Measurements from ENCODE around the gene EPN2. TPM values are rescaled to one million over a fixed set of nuclear protein-coding genes. Genes with fewer than 3 reads are reported as not detected.

The EPN2 gene
- total and polyA plus RNA-seq, 4 donors = 5.6 to 23.8 (median 12.2) TPM

- no peaks in the 10 kb centered on the region for H3K27me3 ChIP-seq (ENCODE audit: control insufficient read depth in 4 of 4, insufficient read depth in 4 of 4, low read length in 3 of 4)
- TF ChIP-seq, protein P1, sequence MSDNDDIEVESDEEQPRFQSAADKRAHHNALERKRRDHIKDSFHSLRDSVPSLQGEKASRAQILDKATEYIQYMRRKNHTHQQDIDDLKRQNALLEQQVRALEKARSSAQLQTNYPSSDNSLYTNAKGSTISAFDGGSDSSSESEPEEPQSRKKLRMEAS (IDR thresholded peaks at IDR 0.05) = no peak
- TF ChIP-seq HNF4G (IDR thresholded peaks at IDR 0.05) (no peak), HNF4A (conservative IDR thresholded peaks at IDR 0.05) (no peak), GABPA (IDR thresholded peaks at IDR 0.05 in 1 of 2, conservative IDR thresholded peaks at IDR 0.05 in 1 of 2) (no peak), REST (IDR thresholded peaks at IDR 0.05) (no peak), ZBTB33 (IDR thresholded peaks at IDR 0.05) (no peak)
- H3K9ac ChIP-seq (ENCODE audit: low read depth in 1 of 2, low read length in 2 of 2) = no peak overlapping the region
- 95% methylated on average over 14 of the region's 14 CpGs for WGBS
- H3K27ac ChIP-seq (ENCODE audit: low read depth in 1 of 2, low read length in 2 of 2) = no peak overlapping the region
- H3K4me1 ChIP-seq (ENCODE audit: control insufficient read depth in 4 of 4, insufficient read depth in 4 of 4, low read length in 3 of 4) = no peaks in the 10 kb centered on the region
- H3K4me3 ChIP-seq (ENCODE audit: low read depth in 1 of 3, low read length in 3 of 3) = no peak overlapping the region
- H3K9me3 ChIP-seq (ENCODE audit: control insufficient read depth in 4 of 4, low read length in 3 of 4) = peaks cover 0 to 4% (median 0%) of the 10 kb centered on the region in 4 donors
- H3K36me3 ChIP-seq (ENCODE audit: control insufficient read depth in 4 of 4, insufficient read depth in 3 of 4, low read depth in 1 of 4, low read length in 3 of 4) = peaks cover 0 to 3% (median 0%) of the 10 kb centered on the region in 4 donors
- peak; percentile 22 for DNase-seq (ENCODE audit: low spot score)
Observed at GRCh38 chr17:19327031-19327783, 90.0 kb downstream of the EPN2 start.

DNA sequence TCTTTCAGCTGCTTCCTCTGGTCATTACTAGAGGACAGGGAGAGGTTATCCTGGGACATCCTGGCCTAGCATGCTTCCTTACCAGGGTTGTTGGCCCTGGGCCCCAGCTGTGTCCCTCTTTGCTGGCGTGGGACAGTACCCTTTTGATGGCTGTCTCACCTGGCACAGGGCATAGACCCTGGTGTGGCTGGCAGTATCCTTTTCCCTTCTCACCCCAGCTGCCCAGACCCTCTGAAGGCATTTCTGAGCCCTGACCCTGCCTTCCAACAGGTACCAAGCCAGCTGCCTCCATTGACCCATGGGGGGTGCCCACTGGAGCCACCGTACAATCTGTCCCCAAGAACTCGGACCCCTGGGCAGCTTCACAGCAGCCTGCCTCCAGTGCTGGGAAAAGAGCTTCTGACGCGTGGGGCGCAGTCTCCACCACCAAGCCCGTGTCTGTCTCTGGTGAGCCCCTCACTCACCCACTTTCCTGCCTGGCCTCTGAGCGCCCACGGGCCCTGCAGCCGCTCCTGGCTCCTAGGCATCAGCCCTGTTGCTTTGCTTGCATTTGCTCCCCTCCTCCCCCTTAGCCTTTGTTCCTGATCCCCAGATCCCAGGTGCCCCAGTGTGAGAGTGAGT lies 91.4 kb downstream of the EPN2 start:
- WGBS = 96% methylated on average over 10 of the region's 10 CpGs
- H3K9ac ChIP-seq (ENCODE audit: low read depth in 1 of 2, low read length in 2 of 2) = no peak overlapping the region
- H3K36me3 ChIP-seq (ENCODE audit: control insufficient read depth in 4 of 4, insufficient read depth in 3 of 4, low read depth in 1 of 4, low read length in 3 of 4) = peaks cover 0 to 3% (median 0%) of the 10 kb centered on the region in 4 donors
- H3K4me3 ChIP-seq (ENCODE audit: low read depth in 1 of 3, low read length in 3 of 3) = no peak overlapping the region
- H3K4me1 ChIP-seq (ENCODE audit: control insufficient read depth in 4 of 4, insufficient read depth in 4 of 4, low read length in 3 of 4) = no peaks in the 10 kb centered on the region
- H3K27ac ChIP-seq (ENCODE audit: low read depth in 1 of 2, low read length in 2 of 2) = no peak overlapping the region
- peaks cover 0 to 4% (median 0%) of the 10 kb centered on the region in 4 donors for H3K9me3 ChIP-seq (ENCODE audit: control insufficient read depth in 4 of 4, low read length in 3 of 4)
- DNase-seq (ENCODE audit: low spot score) = no peak
- no peaks in the 10 kb centered on the region for H3K27me3 ChIP-seq (ENCODE audit: control insufficient read depth in 4 of 4, insufficient read depth in 4 of 4, low read length in 3 of 4)
- TF ChIP-seq JUND (IDR thresholded peaks at IDR 0.05) (no peak), TAF1 (conservative IDR thresholded peaks at IDR 0.05) (no peak), SP1 (IDR thresholded peaks at IDR 0.05) (no peak), HNF4G (IDR thresholded peaks at IDR 0.05) (no peak), REST (IDR thresholded peaks at IDR 0.05) (no peak), YY1 (IDR thresholded peaks at IDR 0.05) (no peak), ZBTB33 (IDR thresholded peaks at IDR 0.05) (no peak), EGR1 (IDR thresholded peaks at IDR 0.05; ENCODE audit: low read depth in 2 of 2) (no peak), FOXA2 (IDR thresholded peaks at IDR 0.05) (no peak), FOXA1 (IDR thresholded peaks at IDR 0.05) (no peak), ATF3 (IDR thresholded peaks at IDR 0.05) (no peak), NR2F2 (IDR thresholded peaks at IDR 0.05) (no peak)
- TF ChIP-seq, protein P2, sequence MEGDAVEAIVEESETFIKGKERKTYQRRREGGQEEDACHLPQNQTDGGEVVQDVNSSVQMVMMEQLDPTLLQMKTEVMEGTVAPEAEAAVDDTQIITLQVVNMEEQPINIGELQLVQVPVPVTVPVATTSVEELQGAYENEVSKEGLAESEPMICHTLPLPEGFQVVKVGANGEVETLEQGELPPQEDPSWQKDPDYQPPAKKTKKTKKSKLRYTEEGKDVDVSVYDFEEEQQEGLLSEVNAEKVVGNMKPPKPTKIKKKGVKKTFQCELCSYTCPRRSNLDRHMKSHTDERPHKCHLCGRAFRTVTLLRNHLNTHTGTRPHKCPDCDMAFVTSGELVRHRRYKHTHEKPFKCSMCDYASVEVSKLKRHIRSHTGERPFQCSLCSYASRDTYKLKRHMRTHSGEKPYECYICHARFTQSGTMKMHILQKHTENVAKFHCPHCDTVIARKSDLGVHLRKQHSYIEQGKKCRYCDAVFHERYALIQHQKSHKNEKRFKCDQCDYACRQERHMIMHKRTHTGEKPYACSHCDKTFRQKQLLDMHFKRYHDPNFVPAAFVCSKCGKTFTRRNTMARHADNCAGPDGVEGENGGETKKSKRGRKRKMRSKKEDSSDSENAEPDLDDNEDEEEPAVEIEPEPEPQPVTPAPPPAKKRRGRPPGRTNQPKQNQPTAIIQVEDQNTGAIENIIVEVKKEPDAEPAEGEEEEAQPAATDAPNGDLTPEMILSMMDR (IDR thresholded peaks at IDR 0.05; ENCODE audit: low read depth, low read length, missing input control) = no peak
- TF ChIP-seq, protein P1 (IDR thresholded peaks at IDR 0.05) = no peak

All from liver (tissue), 9 donors.